Measurements from ENCODE around the gene PPP2R1B. TPM values are rescaled to one million over a fixed set of nuclear protein-coding genes. Genes with fewer than 3 reads are reported as not detected.

The PPP2R1B gene
- total and polyA plus RNA-seq, 2 of the 8 experiments (the other 6 are each of a cell fraction or from before 2014, with no cell fraction given), result 25.8 to 87.0 TPM

DNA sequence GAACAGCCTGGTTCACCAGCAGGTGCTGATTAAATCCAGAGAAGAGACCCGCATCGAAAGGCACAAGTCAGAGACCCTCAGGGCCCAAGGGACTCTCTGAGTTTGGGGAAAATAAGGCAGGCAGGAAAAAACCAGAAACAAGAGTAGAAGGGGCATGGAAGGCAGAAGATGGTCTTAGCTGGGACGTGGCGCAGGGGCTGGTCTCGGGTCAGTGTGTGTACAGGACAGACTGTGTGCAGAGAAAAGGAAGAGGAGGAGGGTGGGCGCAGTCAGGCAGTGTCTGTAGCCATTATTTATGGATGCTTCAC, 31.3 kb downstream of the PPP2R1B start:
- no peaks in the 10 kb centered on the region for H3K79me2 ChIP-seq (ENCODE audit: control insufficient read depth in 1 of 2, insufficient read depth in 2 of 2, low read length in 2 of 2)
- H3K23ac ChIP-seq (ENCODE audit: insufficient read length), result no peak overlapping the region
- 0 out of 2 replicates have a peak, but pooled peaks cover 5% of the 10 kb centered on the region for H3K79me1 ChIP-seq (ENCODE audit: low read depth, low read length)
- ChIA-PET CTCF (ENCODE audit: partially characterized antibody) (interaction anchor here (1.3 to 1.9 kb wide), 4 partner anchors 13 to 148 kb away, joined by 3 to 7 read pairs (median 5); no protein-coding TSS in a partner anchor), POLR2A (ENCODE audit: partially characterized antibody) (interaction anchor here (0.7 to 3.3 kb wide), 6 partner anchors 9 to 32 kb away, joined by 3 to 12 read pairs (median 4); partner anchors contain the start of gene PPP2R1B)
- no peak overlapping the region for H3K4me2 ChIP-seq (ENCODE audit: insufficient read depth in 1 of 2, low read depth in 2 of 2, low read length in 2 of 2)
- H3K4me1 ChIP-seq (replicated peaks in 1 of 4; ENCODE audit: control insufficient read depth in 3 of 4, insufficient read depth in 4 of 4, low read length in 3 of 4), result peaks cover 0 to 18% (median 7%) of the 10 kb centered on the region in 4 experiments; a peak in 6 of 7 replicates
- no peaks in the 10 kb centered on the region for H3K9me3 ChIP-seq (ENCODE audit: insufficient read depth in 2 of 2, low read depth in 1 of 2, low read length in 1 of 2)
- H3K18ac ChIP-seq (ENCODE audit: extremely low read depth, low read length), result peak overlapping the region; percentile 38; the same call in 1 of the 2 replicates
- no peak overlapping the region for H2BK12ac ChIP-seq (ENCODE audit: low read depth, low read length)
- H2BK20ac ChIP-seq (ENCODE audit: low read length), result no peak overlapping the region
- H3K27ac ChIP-seq (ENCODE audit: low read depth, low read length), result no peak overlapping the region
- H2BK5ac ChIP-seq (ENCODE audit: low read depth, low read length), result no peak overlapping the region
- no peak overlapping the region for H2AK5ac ChIP-seq (ENCODE audit: low read depth, low read length)
- no peaks in the 10 kb centered on the region for H3K27me3 ChIP-seq (replicated peaks in 1 of 4; ENCODE audit: control insufficient read depth in 3 of 4, extremely low read depth in 1 of 4, insufficient read depth in 3 of 4, low read length in 3 of 4)
- H4K8ac ChIP-seq (ENCODE audit: extremely low read depth, insufficient read depth, low read length), result no peak overlapping the region
- H4K91ac ChIP-seq (replicated peaks; ENCODE audit: insufficient read length, low read length), result no peak overlapping the region
- 93% methylated on average over 6 of the region's 6 CpGs; no CpG with 5 or more reads in 1 of the 2 experiments for WGBS, 2 experiments (ENCODE audit: extremely low coverage in 1 of 2, insufficient coverage in 1 of 2, insufficient read length in 1 of 2, insufficient replicate concordance in 2 of 2, low coverage in 1 of 2, low lambda C conversion rate in 2 of 2, missing lambda C conversion rate in 1 of 2)
- H2AFZ ChIP-seq (ENCODE audit: low read length), result no peak overlapping the region
- no peak overlapping the region for H4K5ac ChIP-seq (ENCODE audit: insufficient read length, low read depth, low read length)
- no peak overlapping the region for H2BK15ac ChIP-seq (ENCODE audit: low read length)
- peaks cover 0 to 3% (median 0%) of the 10 kb centered on the region in 4 experiments; a peak in 1 of 8 replicates for H3K36me3 ChIP-seq (ENCODE audit: control insufficient read depth in 2 of 4, insufficient read depth in 4 of 4, low read length in 3 of 4)
- peaks cover 1 to 4% of the 10 kb centered on the region in 2 experiments for H4K20me1 ChIP-seq (replicated peaks in 1 of 2; ENCODE audit: control insufficient read depth in 1 of 2, insufficient read depth in 2 of 2, low read length in 2 of 2)
- H3K9ac ChIP-seq (replicated peaks in 1 of 4; ENCODE audit: extremely low read depth in 1 of 4, low read depth in 3 of 4, low read length in 3 of 4), result no peak overlapping the region
- no peak overlapping the region for H2BK120ac ChIP-seq (replicated peaks; ENCODE audit: low read depth, low read length)
- H3K4me3 ChIP-seq (ENCODE audit: extremely low read depth in 1 of 4, insufficient read depth in 2 of 4, low read depth in 3 of 4, low read length in 4 of 4), result no peak overlapping the region
- no peak overlapping the region for H3K56ac ChIP-seq (replicated peaks; ENCODE audit: insufficient read length, low read depth, low read length)
- H3K4ac ChIP-seq (replicated peaks; ENCODE audit: insufficient read length, low read depth, low read length), result no peak overlapping the region
- no peak for FAIRE-seq
- no peak overlapping the region for H3K14ac ChIP-seq (ENCODE audit: insufficient read length)
- DNase-seq (ENCODE audit: low read depth in 1 of 2, low spot score in 2 of 2), result no peak
- no peaks in the 10 kb centered on the region for H3K23me2 ChIP-seq (ENCODE audit: low read depth, low read length)
- TF ChIP-seq SP4 (IDR thresholded peaks at IDR 0.05; ENCODE audit: low read length), result no peak
- TF ChIP-seq YY1 (IDR thresholded peaks at IDR 0.05; ENCODE audit: low read depth, low read length), result no peak
- TF ChIP-seq POLR2AphosphoS5 (IDR thresholded peaks at IDR 0.05; ENCODE audit: low read depth, low read length), result no peak
- TF ChIP-seq JUND (IDR thresholded peaks at IDR 0.05; ENCODE audit: low read length), result no peak
- no peak for TF ChIP-seq CHD2 (IDR thresholded peaks at IDR 0.05; ENCODE audit: low read length)
- no peak for TF ChIP-seq TCF12 (IDR thresholded peaks at IDR 0.05; ENCODE audit: low read depth, low read length)

All from H1 (cell line).